Activated CD8-positive, alpha-beta memory T cell treated with anti-CD3 and anti-CD28 coated beads for 1 hour (primary cell): Measurements from ENCODE around the gene TARP.
"Not testable (repeated sequence)": the region's sequence is repeated elsewhere in the genome, so short reads cannot be mapped to it uniquely, and the experiment has no call there.

Source experiments
- DNase-seq, 2 donors: peaks; one replicate each; pipeline ENCODE4 v3.0.0-alpha.2; 2020; ENCODE audit warnings: low read depth in 1 of 2; ENCODE audit errors: extremely low read depth in 1 of 2

The TARP gene

DNA sequence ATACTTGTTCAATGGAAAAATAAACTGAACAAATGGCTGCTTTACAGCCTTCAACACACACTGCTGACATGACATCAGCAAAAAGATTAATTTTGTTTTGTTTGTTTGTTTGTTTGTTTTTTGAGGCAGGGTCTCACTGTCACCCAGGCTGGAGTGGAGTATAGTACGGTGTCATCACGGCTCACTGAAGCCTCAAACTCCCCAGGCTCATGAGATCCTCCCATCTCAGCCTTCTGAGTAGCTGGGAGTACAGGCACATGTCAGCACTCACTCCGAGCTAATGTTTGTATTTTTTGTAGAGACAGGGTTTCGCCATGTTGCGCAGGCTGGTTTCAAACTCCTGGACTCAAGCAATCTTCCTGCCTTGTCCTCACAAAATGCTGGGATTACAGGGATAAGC lies 10.9 kb downstream of the TARP start:
- DNase-seq, result no peak

DNA sequence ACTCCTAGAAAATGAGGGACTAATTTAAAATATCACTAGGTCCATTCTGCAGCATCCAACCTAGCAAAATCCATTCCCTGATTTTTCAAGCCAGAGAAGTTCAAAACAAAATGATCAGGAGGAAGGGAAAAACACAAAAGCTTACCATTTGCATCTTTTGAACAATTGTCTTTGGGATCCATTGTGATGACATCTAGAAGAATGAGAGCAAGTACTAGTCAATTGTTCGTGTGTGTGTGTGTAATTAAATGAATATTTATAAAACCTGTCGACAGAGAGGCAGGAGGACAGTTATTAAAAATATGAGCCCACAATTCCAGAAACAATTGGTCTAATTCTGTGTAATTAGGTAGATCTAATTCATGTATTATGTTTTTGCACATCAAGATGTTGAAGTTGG lies 11.4 kb downstream of the TARP start:
- not testable (repeated sequence) for DNase-seq

- DNase-seq, result not testable (repeated sequence)
Measured at GRCh38 chr7:38261601-38262000, 11.8 kb downstream of the TARP start.

GRCh38 chr7:38259157-38259556 lies 14.3 kb downstream of the TARP start:
- not testable (repeated sequence) for DNase-seq

GRCh38 chr7:38257350-38257677 lies 16.1 kb downstream of the TARP start:
- no peak for DNase-seq

DNA sequence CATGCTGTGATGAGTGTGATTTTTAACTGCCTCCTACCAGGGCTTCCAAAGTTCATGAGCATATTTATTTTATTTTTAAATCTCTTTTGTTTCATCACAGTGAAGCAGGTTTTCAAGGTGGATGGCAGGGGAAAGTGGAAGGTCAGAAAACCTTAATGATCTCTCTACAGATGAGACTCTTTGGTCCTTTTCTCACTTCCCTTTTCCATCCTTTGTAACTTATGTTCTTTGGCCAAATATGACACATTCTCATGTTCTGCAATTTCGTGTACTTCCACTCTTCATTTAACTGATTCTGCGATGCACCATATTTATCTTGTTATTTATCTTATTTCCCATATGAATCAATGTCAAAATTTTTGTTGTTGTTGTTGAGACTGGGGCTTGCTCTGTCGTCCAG lies 23.6 kb downstream of the TARP start:
- DNase-seq, result not testable (repeated sequence)

DNA sequence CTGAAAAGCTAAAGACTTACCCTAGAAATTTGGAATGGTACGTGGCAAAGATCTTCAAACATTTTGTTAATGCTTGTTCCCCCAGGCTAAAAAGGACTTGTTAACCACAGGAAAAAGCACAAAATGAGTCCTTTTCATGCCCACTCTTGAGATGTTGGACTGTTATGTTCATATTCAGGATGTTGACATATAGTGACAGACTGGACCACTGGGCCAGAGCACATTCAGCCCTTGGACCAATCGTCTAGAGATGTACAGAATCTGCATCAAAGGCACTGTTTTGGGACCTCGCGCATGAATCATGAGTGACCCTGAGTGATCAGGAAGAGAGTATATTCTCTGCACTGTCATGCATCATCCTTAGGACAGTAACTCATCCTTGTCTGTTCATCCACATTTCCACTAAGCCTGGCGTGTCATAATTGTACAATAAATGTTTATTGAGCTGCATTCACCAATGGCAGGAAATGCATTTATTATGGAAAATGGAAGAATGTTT lies 25.3 kb downstream of the TARP start:
- no peak for DNase-seq

DNA sequence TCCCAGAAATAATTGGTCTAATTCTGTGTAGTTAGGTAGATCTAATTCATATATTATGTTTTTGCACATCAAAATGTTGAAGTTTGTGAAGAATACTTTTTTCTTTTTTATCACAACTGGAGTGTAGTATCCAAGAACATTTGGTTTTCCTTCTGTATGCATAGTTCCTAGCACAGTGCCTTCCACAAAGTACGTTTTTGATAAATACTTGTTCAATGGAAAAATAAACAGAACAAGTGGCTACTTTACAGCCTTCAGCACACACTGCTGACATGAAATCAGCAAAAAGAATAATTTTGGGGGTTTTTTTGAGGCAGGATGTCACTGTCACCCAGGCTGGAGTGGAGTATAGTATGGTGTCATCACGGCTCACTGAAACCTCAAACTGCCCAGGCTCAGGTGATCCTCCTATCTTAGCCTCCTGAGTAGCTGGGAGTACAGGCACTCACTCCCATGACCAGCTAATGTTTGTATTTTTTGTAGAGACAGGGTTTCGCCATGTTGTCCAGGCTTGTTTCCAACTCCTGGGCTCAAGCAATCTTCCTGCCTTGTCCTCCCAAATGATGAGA lies 27.9 kb downstream of the TARP start:
- no peak for DNase-seq

GRCh38 chr7:38244516-38244915 lies 28.9 kb downstream of the TARP start:
- no peak for DNase-seq

DNA sequence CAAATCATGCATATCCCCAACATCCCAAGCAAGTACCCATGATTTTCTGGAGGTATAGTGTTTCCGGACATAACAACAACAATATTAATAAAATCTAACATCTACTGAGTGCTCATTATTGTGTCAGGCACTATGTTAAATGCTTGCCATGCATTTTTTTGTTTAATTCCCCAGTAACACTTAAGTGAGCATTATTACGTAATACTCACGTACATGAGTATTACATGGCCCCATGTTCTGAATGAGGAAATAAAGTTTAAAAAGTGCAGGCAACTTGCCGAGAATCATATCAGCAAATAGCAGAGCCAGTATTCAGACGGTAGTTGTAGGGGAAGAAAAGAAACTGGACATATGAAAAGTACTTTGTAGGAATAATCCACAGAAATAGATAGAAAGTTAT lies 30.1 kb downstream of the TARP start:
- not testable (repeated sequence) for DNase-seq

DNA sequence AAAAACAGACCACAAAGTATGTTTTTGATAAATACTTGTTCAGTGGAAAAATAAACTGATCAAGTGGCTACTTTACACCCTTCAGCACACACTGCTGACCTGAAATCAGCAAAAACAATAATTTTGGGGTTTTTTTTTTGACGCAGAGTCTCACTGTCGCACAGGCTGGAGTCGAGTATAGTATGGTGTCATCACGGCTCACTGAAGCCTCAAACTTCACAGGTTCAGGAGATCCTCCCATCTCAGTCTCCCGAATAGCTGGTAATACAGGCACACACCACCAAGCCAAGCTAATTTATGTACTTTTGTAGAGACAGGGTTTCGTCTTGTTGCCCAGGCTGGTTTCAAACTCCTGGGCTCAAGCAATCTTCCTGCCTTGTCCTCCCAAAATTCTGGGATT lies 30.6 kb downstream of the TARP start:
- DNase-seq, result no peak

GRCh38 chr7:38241071-38241470 lies 32.4 kb downstream of the TARP start:
- no peak for DNase-seq

- not testable (repeated sequence) for DNase-seq
Measured at GRCh38 chr7:38239129-38239528, 34.3 kb downstream of the TARP start.

DNA sequence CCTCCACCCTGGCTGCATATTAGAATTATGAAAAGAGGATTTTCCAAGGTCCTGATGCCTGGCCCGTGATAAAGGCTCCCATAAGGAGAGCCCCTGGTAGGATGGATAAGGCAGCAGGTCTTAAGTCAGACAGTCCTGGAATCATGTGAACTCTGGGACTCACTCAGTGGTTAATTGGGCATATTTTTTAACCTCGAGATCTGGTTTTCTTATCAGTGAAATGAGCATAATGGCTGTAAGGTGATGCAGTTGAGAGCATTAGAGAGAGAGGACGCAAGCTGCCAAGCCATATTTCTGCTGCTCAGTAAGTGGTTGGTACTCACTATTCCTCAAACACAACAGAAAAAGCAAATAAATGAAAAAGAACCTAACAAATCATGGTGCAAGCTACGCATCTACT lies 37.8 kb downstream of the TARP start:
- DNase-seq, result no peak

- DNase-seq, result not testable (repeated sequence)
Measured at GRCh38 chr7:38234759-38235158, 38.7 kb downstream of the TARP start.

- DNase-seq, result peak; percentile 39 to 62
Measured at GRCh38 chr7:38232502-38233366, 40.7 kb downstream of the TARP start.

- no peak for DNase-seq
Measured at GRCh38 chr7:38229884-38230642, 43.4 kb downstream of the TARP start.

DNA sequence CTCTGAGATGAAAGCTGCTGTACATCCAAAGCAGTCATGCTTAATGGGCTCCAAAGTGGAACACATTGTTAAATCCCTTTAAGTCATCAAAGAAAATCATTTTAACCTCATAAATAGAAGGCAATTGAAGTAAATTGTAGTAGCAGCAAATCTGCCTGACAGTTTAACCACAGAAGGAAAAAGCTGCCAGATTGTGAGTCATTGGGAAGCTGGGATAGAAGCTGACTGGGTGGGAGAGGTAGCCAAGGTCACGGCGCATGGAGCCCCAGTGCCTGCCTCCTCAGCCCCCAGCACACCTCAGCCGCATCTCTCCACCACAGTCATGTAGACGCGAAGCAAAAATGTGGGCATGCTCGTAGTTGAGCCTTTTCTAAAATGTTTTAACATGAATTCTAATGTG lies 44.0 kb downstream of the TARP start:
- DNase-seq, result no peak

- DNase-seq, result no peak
Measured at GRCh38 chr7:38224392-38224791, 49.0 kb downstream of the TARP start.

DNA sequence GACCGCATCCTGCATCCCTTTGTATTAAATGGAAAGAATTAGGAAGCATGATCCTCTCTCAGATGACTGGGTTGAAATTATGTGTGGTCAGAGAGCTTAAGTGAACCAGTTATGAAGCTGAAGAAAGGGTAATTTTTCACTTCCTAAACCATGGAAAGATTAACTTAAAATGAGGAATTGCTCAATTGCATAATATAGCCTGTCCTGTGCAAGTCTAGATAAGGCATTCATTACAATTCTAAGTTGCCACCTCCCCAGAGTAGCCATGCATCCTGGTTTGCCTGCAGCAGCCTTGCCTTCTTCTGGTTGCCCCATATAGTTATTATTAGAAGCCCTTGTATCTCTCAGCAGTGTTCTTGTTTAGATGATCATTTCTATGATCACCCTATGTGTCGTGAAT lies 50.1 kb downstream of the TARP start:
- no peak for DNase-seq

GRCh38 chr7:38222481-38223096 lies 50.8 kb downstream of the TARP start:
- no peak for DNase-seq
